H9 (cell line): ENCODE data around the gene VAV3. TPM values are rescaled to one million over a fixed set of nuclear protein-coding genes. Genes with fewer than 3 reads are reported as not detected.

Experiments used
- DNase-seq: peaks from one replicate; pipeline ENCODE4 v3.0.0-alpha.2; 2017
- H2AFZ ChIP-seq: one replicate; pipeline ENCODE4 v1.6.1; 2013; ENCODE audit warnings: mild to moderate bottlenecking, low read length, control low read depth, moderate library complexity
- H2AK5ac ChIP-seq: 2 replicates; pipeline ENCODE4 v1.6.1; 2013; ENCODE audit warnings: low read length, control low read depth, mixed read lengths; ENCODE audit not compliant: insufficient read length
- H2BK120ac ChIP-seq: one replicate; pipeline ENCODE4 v1.6.1; 2013; ENCODE audit warnings: low read depth, mild to moderate bottlenecking, low read length, control low read depth, inconsistent platforms; ENCODE audit not compliant: poor library complexity, severe bottlenecking
- H2BK12ac ChIP-seq: 2 replicates; pipeline ENCODE4 v1.6.1; 2013; ENCODE audit warnings: low read length, control low read depth, mixed read lengths, low read depth; ENCODE audit not compliant: insufficient read length
- H2BK15ac ChIP-seq: 2 replicates; pipeline ENCODE4 v1.6.1; 2013; ENCODE audit warnings: low read depth, low read length, control low read depth
- H2BK20ac ChIP-seq: one replicate; pipeline ENCODE4 v1.6.1; 2013; ENCODE audit warnings: low read depth, mild to moderate bottlenecking, low read length, control low read depth, inconsistent platforms; ENCODE audit not compliant: poor library complexity, severe bottlenecking
- H2BK5ac ChIP-seq: 2 replicates; pipeline ENCODE4 v1.6.1; 2013; ENCODE audit warnings: low read length, control low read depth, mixed read lengths; ENCODE audit not compliant: insufficient read length
- H3K14ac ChIP-seq: 2 replicates; pipeline ENCODE4 v1.6.1; 2013; ENCODE audit warnings: low read length, control low read depth; ENCODE audit not compliant: insufficient read depth
- H3K18ac ChIP-seq: 2 replicates; pipeline ENCODE4 v1.6.1; 2013; ENCODE audit warnings: low read depth, mild to moderate bottlenecking, mixed read lengths, low read length, control low read depth; ENCODE audit not compliant: insufficient read length
- H3K23ac ChIP-seq: 2 replicates; pipeline ENCODE4 v1.6.1; 2013; ENCODE audit warnings: low read length, control low read depth, mixed read lengths, low read depth; ENCODE audit not compliant: insufficient read length
- H3K23me2 ChIP-seq: 2 replicates; pipeline ENCODE4 v1.6.1; 2013; ENCODE audit warnings: low read depth, mild to moderate bottlenecking, mixed read lengths, low read length, control low read depth; ENCODE audit not compliant: insufficient read length, poor library complexity, severe bottlenecking
- H3K27ac ChIP-seq: 2 replicates; pipeline ENCODE4 v1.5.1; 2013; ENCODE audit warnings: low read length, control low read depth, mixed read lengths, low read depth; ENCODE audit not compliant: insufficient read length
- H3K27me3 ChIP-seq: 2 replicates; pipeline ENCODE4 v1.6.1; 2013; ENCODE audit warnings: low read length, control low read depth, inconsistent platforms; ENCODE audit not compliant: insufficient read depth
- H3K4ac ChIP-seq: 2 replicates; pipeline ENCODE4 v1.6.1; 2013; ENCODE audit warnings: low read depth, mild to moderate bottlenecking, control low read depth, inconsistent platforms, low read length, moderate library complexity
- H3K4me1 ChIP-seq: 2 replicates; pipeline ENCODE4 v1.6.1; 2013; ENCODE audit warnings: low read length, control low read depth, inconsistent platforms; ENCODE audit not compliant: insufficient read depth
- H3K4me2 ChIP-seq: 2 replicates; pipeline ENCODE4 v1.6.1; 2013; ENCODE audit warnings: low read length, control low read depth, mixed read lengths; ENCODE audit not compliant: insufficient read length, insufficient read depth
- H3K56ac ChIP-seq: 2 replicates; pipeline ENCODE4 v1.6.1; 2013; ENCODE audit warnings: low read depth, mild to moderate bottlenecking, mixed read lengths, low read length, control low read depth; ENCODE audit not compliant: insufficient read length
- H3K79me1 ChIP-seq: 2 replicates; pipeline ENCODE4 v1.6.1; 2013; ENCODE audit warnings: low read depth, mild to moderate bottlenecking, moderate library complexity, low read length, control low read depth, inconsistent platforms; ENCODE audit not compliant: insufficient read depth, poor library complexity, severe bottlenecking
- H3K79me2 ChIP-seq: 2 replicates; pipeline ENCODE4 v1.6.1; 2013; ENCODE audit warnings: low read length, control low read depth, inconsistent platforms; ENCODE audit not compliant: insufficient read depth
- H3K9ac ChIP-seq: 2 replicates; pipeline ENCODE4 v1.6.1; 2013; ENCODE audit warnings: low read length, control low read depth, mixed read lengths; ENCODE audit not compliant: insufficient read length; ENCODE audit errors: extremely low read depth
- H3K9me3 ChIP-seq: one replicate; pipeline ENCODE4 v1.6.1; 2013; ENCODE audit warnings: low read depth, low read length, inconsistent platforms; ENCODE audit not compliant: control insufficient read depth
- H3T11ph ChIP-seq: one replicate; pipeline ENCODE4 v1.6.1; 2013; ENCODE audit warnings: mild to moderate bottlenecking, low read length, control low read depth, inconsistent platforms
- H4K20me1 ChIP-seq: one replicate; pipeline ENCODE4 v1.6.1; 2013; ENCODE audit not compliant: control insufficient read depth, insufficient read length, insufficient read depth
- H4K5ac ChIP-seq: 2 replicates; pipeline ENCODE4 v1.6.1; 2013; ENCODE audit warnings: low read depth, mild to moderate bottlenecking, mixed read lengths, low read length, control low read depth; ENCODE audit not compliant: insufficient read length
- H4K8ac ChIP-seq: replicated peaks from 2 replicates; pipeline ENCODE4 v1.6.1; 2013; ENCODE audit warnings: low read length, control low read depth, mixed read lengths, low read depth; ENCODE audit not compliant: insufficient read length
- H4K91ac ChIP-seq: 2 replicates; pipeline ENCODE4 v1.6.1; 2013; ENCODE audit warnings: low read depth, mild to moderate bottlenecking, moderate library complexity, mixed read lengths, low read length, control low read depth; ENCODE audit not compliant: insufficient read length
- H3K27ac Mint-ChIP-seq, 3 experiments: 2 replicates in 2 of 3; 3 replicates in 1 of 3; pipeline ENCODE4 v1.8.0; 2020 to 2021; ENCODE audit warnings: mixed read lengths in 3 of 3, mild to moderate bottlenecking in 1 of 3, moderate library complexity in 1 of 3
- H3K27me3 Mint-ChIP-seq: 2 replicates; pipeline ENCODE4 v1.8.0; 2021; ENCODE audit warnings: low read depth, mild to moderate bottlenecking, moderate library complexity, mixed read lengths
- H3K36me3 Mint-ChIP-seq, 3 experiments: 2 replicates in 2 of 3; 3 replicates in 1 of 3; pipeline ENCODE4 v1.8.0; 2020 to 2021; ENCODE audit warnings: low read depth in 3 of 3, mixed read lengths in 3 of 3; ENCODE audit not compliant: insufficient read depth in 1 of 3
- H3K4me1 Mint-ChIP-seq, 2 experiments: 2 replicates each; pipeline ENCODE4 v1.8.0; 2020; ENCODE audit warnings: mixed read lengths in 2 of 2
- H3K4me3 Mint-ChIP-seq, 2 experiments: 2 replicates in 1 of 2; 3 replicates in 1 of 2; pipeline ENCODE4 v1.8.0; 2020 to 2021; ENCODE audit warnings: mild to moderate bottlenecking in 2 of 2, mixed read lengths in 2 of 2, moderate library complexity in 1 of 2
- H3K9me3 Mint-ChIP-seq, 2 experiments: 2 replicates in 1 of 2; 3 replicates in 1 of 2; pipeline ENCODE4 v1.8.0; 2020; ENCODE audit warnings: mild to moderate bottlenecking in 2 of 2, mixed read lengths in 2 of 2, moderate library complexity in 1 of 2
- CTCF ChIP-seq: fragments of 200-600 bp; sonication (generic); conservative IDR thresholded peaks from 3 replicates; pipeline ENCODE4 v1.8.0; 2021; ENCODE audit warnings: antibody characterized with exemption, mild to moderate bottlenecking
- WGBS: extraction: QIAGEN DNeasy Blood & Tissue Kit; methylation state at CpG from one replicate; pipeline ENCODE4 v1.1.7; 2013; ENCODE audit warnings: missing lambda C conversion rate, low lambda C conversion rate, mixed read lengths; ENCODE audit not compliant: insufficient read length; ENCODE audit errors: extremely low coverage; 5-methylcytosine and 5-hydroxymethylcytosine counted together
- total RNA-seq: library from RNA; stranded (reverse); gene quantifications from 2 replicates; pipeline ENCODE4 v1.2.1, GENCODE V29; 2021

VAV3 gene
- total RNA-seq, 1 experiment from 2014 or later = 5.1 TPM

- no peak overlapping the region for H2BK120ac ChIP-seq
- H3K79me1 ChIP-seq = no peaks in the 10 kb centered on the region
- H3K27me3 ChIP-seq = no peaks in the 10 kb centered on the region
- H3K4me2 ChIP-seq = no peak overlapping the region
- H3K27me3 Mint-ChIP-seq = no peaks in the 10 kb centered on the region
- H4K8ac ChIP-seq = no peak overlapping the region
- peaks cover 4 to 5% of the 10 kb centered on the region in 2 experiments for H3K4me1 Mint-ChIP-seq
- H3T11ph ChIP-seq = no peak overlapping the region
- no peak overlapping the region for H3K18ac ChIP-seq
- no peak overlapping the region for H2BK5ac ChIP-seq
- H2AK5ac ChIP-seq = no peak overlapping the region
- no peak overlapping the region for H3K14ac ChIP-seq
- H4K5ac ChIP-seq = no peak overlapping the region
- no peak overlapping the region for H2BK15ac ChIP-seq
- no peak overlapping the region for H3K27ac ChIP-seq
- H3K23ac ChIP-seq = no peak overlapping the region
- no peak overlapping the region for H2BK12ac ChIP-seq
- no peaks in the 10 kb centered on the region for H3K9me3 ChIP-seq
- H3K36me3 Mint-ChIP-seq = peaks cover 0 to 9% (median 8%) of the 10 kb centered on the region in 3 experiments; a peak in 4 of 7 replicates
- DNase-seq = no peak
- no peaks in the 10 kb centered on the region for H4K20me1 ChIP-seq
- no peak overlapping the region for H3K9ac ChIP-seq
- no peaks in the 10 kb centered on the region for H3K23me2 ChIP-seq
- no peak overlapping the region for H3K56ac ChIP-seq
- no peak overlapping the region for H3K4ac ChIP-seq
- H3K4me3 Mint-ChIP-seq = no peak overlapping the region
- no CpG with 5 or more reads among the region's 6 CpGs for WGBS
- H3K27ac Mint-ChIP-seq = no peak overlapping the region; a peak in 1 of 7 replicates
- H3K4me1 ChIP-seq = no peaks in the 10 kb centered on the region
- H2BK20ac ChIP-seq = no peak overlapping the region
- no peaks in the 10 kb centered on the region for H3K79me2 ChIP-seq
- no peak overlapping the region for H2AFZ ChIP-seq
- H3K9me3 Mint-ChIP-seq = no peaks in the 10 kb centered on the region
- no peak for TF ChIP-seq CTCF
- no peak overlapping the region for H4K91ac ChIP-seq
These were observed 266.8 kb downstream of the VAV3 start for GRCh38 chr1:107698161-107698560.
